Measurements from ENCODE around the gene SLC29A1.

DNA sequence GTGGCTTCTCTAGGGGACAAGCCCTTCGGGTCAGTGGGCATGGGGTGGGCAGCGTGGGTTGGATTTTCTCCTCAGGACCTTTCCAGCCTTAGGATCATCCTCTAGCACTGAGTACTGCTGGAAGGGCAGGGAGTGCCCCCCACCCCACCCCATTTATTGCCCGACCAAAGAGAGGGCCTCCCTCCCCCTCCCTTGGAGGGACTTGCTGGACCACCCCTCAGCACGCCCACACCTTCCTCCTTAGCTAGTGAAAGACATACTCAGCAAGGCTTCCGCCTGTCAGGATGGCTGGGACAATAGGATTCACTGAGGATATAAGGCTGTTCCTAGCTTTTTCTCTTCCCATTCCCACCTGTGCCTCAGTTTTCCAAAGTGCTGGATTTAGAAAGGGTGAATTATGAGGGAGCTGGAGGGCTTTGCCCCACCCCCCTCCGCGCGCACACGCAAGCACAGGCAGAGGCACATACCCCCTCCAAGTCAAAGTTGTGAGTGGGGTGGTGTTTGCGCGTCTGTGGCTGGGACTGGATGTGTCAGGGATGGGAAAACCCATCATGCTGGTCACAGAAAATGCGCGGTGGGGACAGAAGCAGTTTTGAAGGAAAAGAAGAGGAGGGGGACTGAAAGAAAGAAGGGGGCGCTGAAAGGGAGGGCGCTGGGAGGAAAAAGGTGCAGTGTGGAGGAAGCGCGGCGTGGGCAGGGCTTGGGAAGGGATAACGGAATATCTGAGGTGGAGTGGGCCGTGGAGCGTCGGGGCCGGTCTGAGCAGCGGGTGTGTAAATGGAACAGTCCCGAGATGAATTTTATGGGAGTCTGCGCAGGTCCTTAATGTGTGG is 693 bp upstream of the SLC29A1 start:
- TF ChIP-seq EZH2phosphoT487 (conservative IDR thresholded peaks at IDR 0.05; ENCODE audit: low read length) = no peak
- TF ChIP-seq, protein P1, sequence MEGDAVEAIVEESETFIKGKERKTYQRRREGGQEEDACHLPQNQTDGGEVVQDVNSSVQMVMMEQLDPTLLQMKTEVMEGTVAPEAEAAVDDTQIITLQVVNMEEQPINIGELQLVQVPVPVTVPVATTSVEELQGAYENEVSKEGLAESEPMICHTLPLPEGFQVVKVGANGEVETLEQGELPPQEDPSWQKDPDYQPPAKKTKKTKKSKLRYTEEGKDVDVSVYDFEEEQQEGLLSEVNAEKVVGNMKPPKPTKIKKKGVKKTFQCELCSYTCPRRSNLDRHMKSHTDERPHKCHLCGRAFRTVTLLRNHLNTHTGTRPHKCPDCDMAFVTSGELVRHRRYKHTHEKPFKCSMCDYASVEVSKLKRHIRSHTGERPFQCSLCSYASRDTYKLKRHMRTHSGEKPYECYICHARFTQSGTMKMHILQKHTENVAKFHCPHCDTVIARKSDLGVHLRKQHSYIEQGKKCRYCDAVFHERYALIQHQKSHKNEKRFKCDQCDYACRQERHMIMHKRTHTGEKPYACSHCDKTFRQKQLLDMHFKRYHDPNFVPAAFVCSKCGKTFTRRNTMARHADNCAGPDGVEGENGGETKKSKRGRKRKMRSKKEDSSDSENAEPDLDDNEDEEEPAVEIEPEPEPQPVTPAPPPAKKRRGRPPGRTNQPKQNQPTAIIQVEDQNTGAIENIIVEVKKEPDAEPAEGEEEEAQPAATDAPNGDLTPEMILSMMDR (IDR thresholded peaks at IDR 0.05; ENCODE audit: insufficient read depth, low read length, poor library complexity, severe bottlenecking) = no peak
